ENCODE results near the gene GUCY2C. TPM values are rescaled to one million over a fixed set of nuclear protein-coding genes. Genes with fewer than 3 reads are reported as not detected.

The GUCY2C gene
- total RNA-seq, 1 experiment from 2014 or later, result not detected

DNA sequence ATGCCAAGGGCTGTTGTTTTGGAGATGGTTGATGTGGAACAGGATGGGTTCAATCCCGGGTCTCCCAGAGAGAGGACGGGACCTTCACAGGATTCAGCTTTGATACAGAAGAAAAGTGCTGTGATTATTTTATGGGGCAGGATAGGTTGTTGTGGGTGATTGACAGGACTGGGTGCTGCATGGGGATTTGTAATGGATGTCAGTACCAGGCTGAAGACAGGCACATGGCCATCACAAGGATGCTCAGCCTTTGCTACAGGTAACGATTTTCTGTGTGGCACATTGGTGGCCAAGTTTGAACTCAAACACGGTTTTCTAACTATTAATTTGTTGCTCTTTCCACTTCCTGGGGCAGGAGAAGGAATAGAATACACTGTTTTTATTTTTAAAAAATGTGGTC, 4.5 kb upstream of the GUCY2C start:
- ChIA-PET POLR2A (ENCODE audit: unreplicated experiment) (no interaction called here), CTCF (no interaction called here)
- no peaks in the 10 kb centered on the region for H3F3A ChIP-seq (ENCODE audit: low read length, unreplicated experiment)
- DNase-seq, result no peak
- no peak overlapping the region for H2AFZ ChIP-seq (ENCODE audit: low read length)
- H3K9ac ChIP-seq (ENCODE audit: low read length), result no peak overlapping the region
- no peaks in the 10 kb centered on the region for H3K36me3 ChIP-seq (ENCODE audit: low read depth, low read length)
- no peaks in the 10 kb centered on the region for H4K20me1 ChIP-seq (ENCODE audit: low read length)
- no peaks in the 10 kb centered on the region for H3K79me2 ChIP-seq (ENCODE audit: low read length)
- no peak overlapping the region for H3K27ac ChIP-seq (ENCODE audit: low read length)
- no peak overlapping the region for H3K4me3 ChIP-seq (ENCODE audit: low read length)
- no peak overlapping the region for H3K4me2 ChIP-seq (ENCODE audit: low read length)
- no peaks in the 10 kb centered on the region for H3K9me2 ChIP-seq (replicated peaks; ENCODE audit: low read length)
- intact Hi-C loops (cut with micrococcal nuclease), result no loop called here
- no peak for ATAC-seq
- no TSS peak for BruUV-seq (replicated peaks)
- TF ChIP-seq EZH2phosphoT487 (IDR thresholded peaks at IDR 0.05; ENCODE audit: borderline replicate concordance, low read length), result no peak
- TF ChIP-seq, protein P1, sequence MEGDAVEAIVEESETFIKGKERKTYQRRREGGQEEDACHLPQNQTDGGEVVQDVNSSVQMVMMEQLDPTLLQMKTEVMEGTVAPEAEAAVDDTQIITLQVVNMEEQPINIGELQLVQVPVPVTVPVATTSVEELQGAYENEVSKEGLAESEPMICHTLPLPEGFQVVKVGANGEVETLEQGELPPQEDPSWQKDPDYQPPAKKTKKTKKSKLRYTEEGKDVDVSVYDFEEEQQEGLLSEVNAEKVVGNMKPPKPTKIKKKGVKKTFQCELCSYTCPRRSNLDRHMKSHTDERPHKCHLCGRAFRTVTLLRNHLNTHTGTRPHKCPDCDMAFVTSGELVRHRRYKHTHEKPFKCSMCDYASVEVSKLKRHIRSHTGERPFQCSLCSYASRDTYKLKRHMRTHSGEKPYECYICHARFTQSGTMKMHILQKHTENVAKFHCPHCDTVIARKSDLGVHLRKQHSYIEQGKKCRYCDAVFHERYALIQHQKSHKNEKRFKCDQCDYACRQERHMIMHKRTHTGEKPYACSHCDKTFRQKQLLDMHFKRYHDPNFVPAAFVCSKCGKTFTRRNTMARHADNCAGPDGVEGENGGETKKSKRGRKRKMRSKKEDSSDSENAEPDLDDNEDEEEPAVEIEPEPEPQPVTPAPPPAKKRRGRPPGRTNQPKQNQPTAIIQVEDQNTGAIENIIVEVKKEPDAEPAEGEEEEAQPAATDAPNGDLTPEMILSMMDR (conservative IDR thresholded peaks at IDR 0.05; ENCODE audit: low read depth, low read length), result no peak
- no peaks in the 10 kb centered on the region for H3K9me3 ChIP-seq (ENCODE audit: low read length)
- peaks cover 6% of the 10 kb centered on the region; the same call in 1 of the 2 replicates for H3K27me3 ChIP-seq (ENCODE audit: low read length)
- H3K4me1 ChIP-seq (ENCODE audit: insufficient read depth, low read length), result no peaks in the 10 kb centered on the region

DNA sequence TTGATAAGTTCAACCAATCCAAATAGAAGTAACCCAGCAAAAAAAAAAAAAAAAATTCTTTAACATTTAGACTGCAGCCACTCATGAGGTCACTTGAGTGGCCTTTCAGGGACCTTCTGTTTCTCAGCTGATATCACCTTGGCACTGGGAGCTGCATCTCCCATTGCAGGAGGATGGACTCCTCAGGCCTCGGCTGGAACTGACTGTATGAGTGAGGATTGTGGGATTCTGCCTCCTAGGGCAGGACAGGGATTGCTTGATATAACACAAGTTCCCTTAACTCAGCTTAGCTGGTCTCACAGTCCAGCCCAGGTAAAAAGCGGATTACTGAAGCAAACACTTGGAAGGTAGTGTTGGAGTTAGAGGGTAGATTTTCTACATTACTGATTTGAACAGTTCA, 3.5 kb upstream of the GUCY2C start:
- peaks cover 6% of the 10 kb centered on the region; the same call in 1 of the 2 replicates for H3K27me3 ChIP-seq (ENCODE audit: low read length)
- ATAC-seq (no peak), DNase-seq (no peak)
- H3K27ac ChIP-seq (ENCODE audit: low read length), result no peak overlapping the region
- H3K36me3 ChIP-seq (ENCODE audit: low read depth, low read length), result no peaks in the 10 kb centered on the region
- ChIA-PET CTCF (no interaction called here), POLR2A (ENCODE audit: unreplicated experiment) (no interaction called here)
- TF ChIP-seq EZH2phosphoT487 (IDR thresholded peaks at IDR 0.05; ENCODE audit: borderline replicate concordance, low read length) (no peak), EZH2 (IDR thresholded peaks at IDR 0.05; ENCODE audit: low read length, unreplicated experiment) (no peak)
- TF ChIP-seq, protein P1 (conservative IDR thresholded peaks at IDR 0.05; ENCODE audit: low read depth, low read length), result no peak
- H3K4me2 ChIP-seq (ENCODE audit: low read length), result no peak overlapping the region
- intact Hi-C loops (cut with micrococcal nuclease), result no loop called here
- no TSS peak for BruUV-seq (replicated peaks)
- H3K9me3 ChIP-seq (ENCODE audit: low read length), result no peaks in the 10 kb centered on the region
- no peak overlapping the region for H2AFZ ChIP-seq (ENCODE audit: low read length)
- no peaks in the 10 kb centered on the region for H3F3A ChIP-seq (ENCODE audit: low read length, unreplicated experiment)
- H3K4me3 ChIP-seq (ENCODE audit: low read length), result no peak overlapping the region
- no peak overlapping the region for H3K9ac ChIP-seq (ENCODE audit: low read length)
- no peaks in the 10 kb centered on the region for H3K4me1 ChIP-seq (ENCODE audit: insufficient read depth, low read length)
- H4K20me1 ChIP-seq (ENCODE audit: low read length), result no peaks in the 10 kb centered on the region
- no peaks in the 10 kb centered on the region for H3K79me2 ChIP-seq (ENCODE audit: low read length)
- no peaks in the 10 kb centered on the region for H3K9me2 ChIP-seq (replicated peaks; ENCODE audit: low read length)

DNA sequence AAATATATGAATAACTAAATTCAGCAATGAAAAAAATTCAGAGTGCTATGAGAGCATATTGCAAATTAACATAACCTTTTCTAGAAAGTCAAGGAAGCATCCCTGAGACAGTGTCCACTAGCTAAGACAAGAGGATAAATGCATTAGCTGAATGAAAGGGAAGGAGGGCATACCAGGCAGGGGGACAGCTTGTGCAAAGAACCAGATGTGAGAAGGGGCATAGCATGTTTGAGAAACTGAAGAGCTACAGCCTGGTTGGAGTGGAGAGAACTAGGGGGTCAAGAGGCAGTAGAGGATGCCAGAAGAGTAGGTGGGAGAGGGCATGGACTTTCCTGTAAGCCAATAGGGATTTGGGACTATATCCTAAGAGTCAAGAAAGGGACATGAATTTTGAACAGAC, 2.2 kb upstream of the GUCY2C start:
- no peak for ATAC-seq
- CTCF ChIA-PET, result no interaction called here

More for the DNA sequence above, 2.2 kb upstream of the GUCY2C start:
- Histone ChIP-seq H3K27ac (ENCODE audit: low read length) (no peak overlapping the region), H3K9ac (ENCODE audit: low read length) (no peak overlapping the region), H2AFZ (ENCODE audit: low read length) (no peak overlapping the region), H3K79me2 (ENCODE audit: low read length) (no peaks in the 10 kb centered on the region), H3K9me2 (replicated peaks; ENCODE audit: low read length) (no peaks in the 10 kb centered on the region), H4K20me1 (ENCODE audit: low read length) (no peaks in the 10 kb centered on the region), H3F3A (ENCODE audit: low read length, unreplicated experiment) (no peaks in the 10 kb centered on the region), H3K36me3 (ENCODE audit: low read depth, low read length) (no peaks in the 10 kb centered on the region), H3K27me3 (ENCODE audit: low read length) (peaks cover 14% of the 10 kb centered on the region; the same call in 1 of the 2 replicates), H3K4me1 (ENCODE audit: insufficient read depth, low read length) (no peaks in the 10 kb centered on the region), H3K9me3 (ENCODE audit: low read length) (no peaks in the 10 kb centered on the region), H3K4me3 (ENCODE audit: low read length) (no peak overlapping the region), H3K4me2 (ENCODE audit: low read length) (no peak overlapping the region)
- TF ChIP-seq, protein P1 (conservative IDR thresholded peaks at IDR 0.05; ENCODE audit: low read depth, low read length), result no peak
- TF ChIP-seq EZH2 (IDR thresholded peaks at IDR 0.05; ENCODE audit: low read length, unreplicated experiment), result no peak
- no peak for TF ChIP-seq EZH2phosphoT487 (IDR thresholded peaks at IDR 0.05; ENCODE audit: borderline replicate concordance, low read length)
- POLR2A ChIA-PET (ENCODE audit: unreplicated experiment), result no interaction called here
- intact Hi-C loops (cut with micrococcal nuclease), result no loop called here
- BruUV-seq (replicated peaks), result no TSS peak
- no peak for DNase-seq
